ENCODE data around the gene PRKD1.

Gene PRKD1

GRCh38 chr14:29927376-29928116 is at the start of gene PRKD1:
Gene PRKD1, minus strand, starts transcription at chr14:29927847.
- FAIRE-seq (no peak), DNase-seq (ENCODE audit: extremely low spot score, insufficient read length, low read depth) (peak; percentile 36)

- no peak for DNase-seq (ENCODE audit: extremely low spot score, insufficient read length, low read depth)
These were observed 43.5 kb upstream of the PRKD1 start for GRCh38 chr14:29971101-29971500.

GRCh38 chr14:29955087-29955486 is 27.4 kb upstream of the PRKD1 start:
- DNase-seq (ENCODE audit: extremely low spot score, insufficient read length, low read depth) (no peak), FAIRE-seq (no peak)

More at GRCh38 chr14:29971101-29971500, 43.5 kb upstream of the PRKD1 start:
- no peak for FAIRE-seq

GRCh38 chr14:29953501-29953900 is 25.9 kb upstream of the PRKD1 start:
- no peak for FAIRE-seq
- DNase-seq (ENCODE audit: extremely low spot score, insufficient read length, low read depth) = no peak

- FAIRE-seq (no peak), DNase-seq (ENCODE audit: extremely low spot score, insufficient read length, low read depth) (no peak)
These were observed 16.4 kb upstream of the PRKD1 start for GRCh38 chr14:29944091-29944490.

- FAIRE-seq (no peak), DNase-seq (ENCODE audit: extremely low spot score, insufficient read length, low read depth) (no peak)
These were observed 13.8 kb upstream of the PRKD1 start for GRCh38 chr14:29941401-29941800.

GRCh38 chr14:29940482-29940881 is 12.8 kb upstream of the PRKD1 start:
- no peak for DNase-seq (ENCODE audit: extremely low spot score, insufficient read length, low read depth)
- no peak for FAIRE-seq

GRCh38 chr14:29937116-29937515 is 9.5 kb upstream of the PRKD1 start:
- DNase-seq (ENCODE audit: extremely low spot score, insufficient read length, low read depth) = no peak
- FAIRE-seq = no peak

GRCh38 chr14:29930283-29930682 is 2.6 kb upstream of the PRKD1 start:
- FAIRE-seq = no peak
- DNase-seq (ENCODE audit: extremely low spot score, insufficient read length, low read depth) = no peak

- FAIRE-seq (no peak), DNase-seq (ENCODE audit: extremely low spot score, insufficient read length, low read depth) (no peak)
These were observed 532 bp upstream of the PRKD1 start for GRCh38 chr14:29928117-29928640.

- no peak for DNase-seq (ENCODE audit: extremely low spot score, insufficient read length, low read depth)
- no peak for FAIRE-seq
These were observed 809 bp downstream of the PRKD1 start for GRCh38 chr14:29926701-29927375.

- no peak for DNase-seq (ENCODE audit: extremely low spot score, insufficient read length, low read depth)
- no peak for FAIRE-seq
These were observed 1.4 kb downstream of the PRKD1 start for GRCh38 chr14:29926228-29926627.

GRCh38 chr14:29925736-29926135 is 1.9 kb downstream of the PRKD1 start:
- FAIRE-seq (no peak), DNase-seq (ENCODE audit: extremely low spot score, insufficient read length, low read depth) (no peak)

- no peak for FAIRE-seq
These were observed 2.4 kb downstream of the PRKD1 start for GRCh38 chr14:29925101-29925722.

GRCh38 chr14:29919845-29920244 is 7.8 kb downstream of the PRKD1 start:
- no peak for FAIRE-seq
- DNase-seq (ENCODE audit: extremely low spot score, insufficient read length, low read depth) = no peak

More at GRCh38 chr14:29925101-29925722, 2.4 kb downstream of the PRKD1 start:
- no peak for DNase-seq (ENCODE audit: extremely low spot score, insufficient read length, low read depth)

GRCh38 chr14:29918981-29919380 is 8.7 kb downstream of the PRKD1 start:
- no peak for FAIRE-seq
- no peak for DNase-seq (ENCODE audit: extremely low spot score, insufficient read length, low read depth)

- no peak for FAIRE-seq
- no peak for DNase-seq (ENCODE audit: extremely low spot score, insufficient read length, low read depth)
These were observed 14.1 kb downstream of the PRKD1 start for GRCh38 chr14:29913566-29913965.

- FAIRE-seq (no peak), DNase-seq (ENCODE audit: extremely low spot score, insufficient read length, low read depth) (no peak)
These were observed 15.8 kb downstream of the PRKD1 start for GRCh38 chr14:29911810-29912209.

- DNase-seq (ENCODE audit: extremely low spot score, insufficient read length, low read depth) (no peak), FAIRE-seq (no peak)
These were observed 18.7 kb downstream of the PRKD1 start for GRCh38 chr14:29908652-29909577.
